Sigmoid colon (tissue), 7 donors: Measurements from ENCODE around the gene PADI2. TPM values are rescaled to one million over a fixed set of nuclear protein-coding genes. Genes with fewer than 3 reads are reported as not detected.
"Not testable (repeated sequence)": the region's sequence is repeated elsewhere in the genome, so short reads cannot be mapped to it uniquely, and the experiment has no call there.

ENCODE experiments used
- DNase-seq: peaks from one replicate; pipeline ENCODE4 v3.0.0-alpha.2; 2019
- H3K27ac ChIP-seq, 4 donors: fragments of 200-600 bp; sonication (generic); one replicate each; pipeline ENCODE4 v1.5.1; 2016 to 2019; ENCODE audit warnings: mild to moderate bottlenecking in 1 of 4
- H3K27me3 ChIP-seq, 3 donors: fragments of 200-600 bp; sonication (generic); one replicate each; pipeline ENCODE4 v1.5.1; 2019; ENCODE audit warnings: mild to moderate bottlenecking in 1 of 3
- H3K36me3 ChIP-seq, 4 donors: fragments of 200-600 bp; sonication (generic); one replicate each; pipeline ENCODE4 v1.5.1; 2016 to 2019
- H3K4me1 ChIP-seq, 4 donors: fragments of 200-600 bp; sonication (generic); one replicate each; pipeline ENCODE4 v1.5.1; 2017 to 2019
- H3K4me3 ChIP-seq, 4 donors: fragments of 200-600 bp; sonication (generic); one replicate each; pipeline ENCODE4 v1.5.1; 2017 to 2019; ENCODE audit warnings: mild to moderate bottlenecking in 2 of 4, moderate library complexity in 1 of 4
- H3K9me3 ChIP-seq, 4 donors: fragments of 200-600 bp in 3 of 4; sonication (generic) in 3 of 4; one replicate each; pipeline versions ENCODE4 v1.5.1 to v1.6.1; 2013 to 2019
- EP300 ChIP-seq, 4 donors: sonication (generic); formaldehyde crosslinking; IDR thresholded peaks; one replicate each; pipeline ENCODE4 v1.6.1; 2017; ENCODE audit warnings: antibody characterized with exemption in 4 of 4
- POLR2A ChIP-seq, 2 donors: fragments of 450-650 bp; IDR thresholded peaks; one replicate each; pipeline ENCODE4 v1.6.1; 2016; ENCODE audit warnings: antibody characterized with exemption in 2 of 2, mild to moderate bottlenecking in 2 of 2, moderate library complexity in 2 of 2
- POLR2AphosphoS5 ChIP-seq, 4 donors: sonication (generic); formaldehyde crosslinking; IDR thresholded peaks; one replicate each; pipeline ENCODE4 v1.6.1; 2017; ENCODE audit warnings: antibody characterized with exemption in 4 of 4
- WGBS, 2 donors: extraction: QIAGEN DNeasy Blood & Tissue Kit; methylation state at CpG; one replicate each; pipeline ENCODE4 v1.1.7; 2013; 5-methylcytosine and 5-hydroxymethylcytosine counted together
- intact Hi-C: fragments of 100-400 bp; cut with DNase I; formaldehyde crosslinking; loops from one replicate; pipeline ENCODE4 v1.15.1; 2023
- polyA plus RNA-seq, 3 donors: library from polyadenylated mRNA; stranded (reverse); fragments of 200-250 nt; gene quantifications; one replicate each; pipeline ENCODE4 v1.2.3, GENCODE V29; 2013
- total RNA-seq, 4 donors: library from RNA; depleted of rRNA; stranded (reverse); fragments of >200 nt; gene quantifications; one replicate each; pipeline ENCODE4 v1.1.0, GENCODE V29; 2016
- TF ChIP-seq, protein P1 (sequence below), 4 experiments: fragments of 450-650 bp in 3 of 4; fragments of 200-600 bp in 1 of 4; IDR thresholded peaks; one replicate each; pipeline ENCODE4 v1.5.1; 2016 to 2019; ENCODE audit warnings: antibody characterized with exemption in 4 of 4, mild to moderate bottlenecking in 3 of 4, moderate library complexity in 2 of 4
- donor health status: healthy with polysubstance abuse.
- donor health status: Bipolar disorder and iron deficiency.
- donor health status: healthy.

PADI2 gene
- total and polyA plus RNA-seq, 7 donors, result 0.27 to 169 (median 1.1) TPM

DNA sequence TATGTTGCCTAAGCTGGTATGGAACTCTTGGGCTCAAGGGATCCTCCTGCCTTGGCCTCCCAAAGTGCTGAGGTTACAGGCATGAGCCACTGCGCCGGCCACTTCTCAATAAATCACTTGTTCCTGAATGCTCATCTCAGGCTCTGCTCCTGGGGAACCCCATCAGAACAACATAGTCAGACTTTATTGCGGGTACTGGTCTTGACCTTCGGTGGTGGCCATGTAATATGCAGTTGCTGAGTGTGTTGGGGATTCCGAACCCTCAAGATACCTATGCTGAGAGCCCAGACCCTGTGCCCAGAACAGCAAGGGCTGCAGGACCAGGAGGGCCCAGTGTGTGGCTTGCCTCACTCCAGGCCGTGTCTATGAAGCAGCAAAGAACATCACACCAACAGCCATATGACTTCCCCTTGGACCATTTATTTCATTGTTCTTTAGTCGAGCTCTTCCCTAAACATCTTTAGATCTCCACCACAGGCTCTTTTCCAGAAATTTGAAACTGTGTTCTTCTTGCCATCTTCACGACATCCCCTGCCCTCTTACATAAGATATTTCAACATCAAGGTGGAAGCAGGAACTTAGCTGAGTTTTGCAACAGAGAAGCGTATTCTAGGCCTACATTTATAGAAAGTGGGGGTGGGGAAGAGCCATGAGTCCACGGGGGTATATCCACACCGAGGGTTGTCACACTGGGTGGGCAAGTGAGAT lies 52.7 kb downstream of the PADI2 start:
- H3K36me3 ChIP-seq, result no peaks in the 10 kb centered on the region
- intact Hi-C loops, result no loop called here
- no peak overlapping the region for H3K4me3 ChIP-seq
- peaks cover 0 to 13% (median 0%) of the 10 kb centered on the region in 4 donors for H3K4me1 ChIP-seq
- no peak overlapping the region for H3K27ac ChIP-seq
- H3K9me3 ChIP-seq, result peaks cover 0 to 6% (median 4%) of the 10 kb centered on the region in 4 donors
- DNase-seq, result no peak
- no peak for TF ChIP-seq POLR2A (IDR thresholded peaks at IDR 0.05)
- no peaks in the 10 kb centered on the region for H3K27me3 ChIP-seq
- WGBS, 2 donors, result 78 to 87% methylated on average over 11 of the region's 11 CpGs

DNA sequence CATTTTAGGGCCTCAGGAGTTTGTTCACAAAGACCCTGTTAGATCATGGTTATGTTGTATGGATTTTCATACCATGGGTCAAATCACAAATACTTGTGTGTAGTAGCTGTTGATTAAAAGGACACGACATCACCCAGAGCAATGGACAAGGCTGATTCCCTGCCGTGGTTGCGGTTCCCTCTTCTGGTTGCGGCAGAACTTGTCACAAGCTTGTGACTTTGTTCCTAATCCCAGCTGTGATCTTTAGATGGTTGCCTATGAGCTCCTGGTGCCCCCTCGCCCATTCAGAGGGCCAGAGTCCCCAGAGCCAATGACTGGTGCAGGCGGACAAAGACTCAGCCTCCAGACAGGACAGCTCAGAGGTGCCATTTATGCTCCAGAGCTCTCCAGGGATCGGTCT lies 53.6 kb downstream of the PADI2 start:
- Histone ChIP-seq H3K36me3 (no peaks in the 10 kb centered on the region), H3K9me3 (peaks cover 0 to 6% (median 4%) of the 10 kb centered on the region in 4 donors), H3K27me3 (no peaks in the 10 kb centered on the region), H3K4me1 (peaks cover 0 to 13% (median 0%) of the 10 kb centered on the region in 4 donors), H3K27ac (no peak overlapping the region), H3K4me3 (no peak overlapping the region)
- intact Hi-C loops, result no loop called here
- TF ChIP-seq POLR2A (IDR thresholded peaks at IDR 0.05), result no peak
- WGBS, 2 donors, result 80 to 86% methylated on average over 7 of the region's 7 CpGs
- DNase-seq, result no peak

DNA sequence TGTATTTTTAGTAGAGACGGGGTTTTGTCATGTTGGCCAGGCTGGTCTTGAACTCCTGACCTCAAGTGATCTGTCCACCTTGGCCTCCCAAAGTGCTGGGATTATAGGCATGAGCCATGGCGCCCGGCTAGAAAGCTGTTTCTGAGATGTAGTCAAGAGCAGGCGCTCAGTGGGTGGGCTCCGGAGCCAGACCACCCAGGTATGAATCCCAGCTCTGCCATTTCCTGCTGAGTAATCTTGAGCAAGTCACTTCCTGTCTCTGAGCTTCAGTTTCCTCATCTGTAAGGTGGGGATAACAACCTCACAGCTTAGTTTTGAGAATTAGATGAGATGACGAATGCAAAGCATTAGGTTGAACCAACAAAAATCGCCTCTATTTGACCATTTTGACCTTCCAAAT lies 56.5 kb downstream of the PADI2 start:
- DNase-seq, intact Hi-C loops, H3K36me3 ChIP-seq, H3K4me3 ChIP-seq, H3K27me3 ChIP-seq, H3K9me3 ChIP-seq: not testable (repeated sequence)
- peaks cover 0 to 13% (median 0%) of the 10 kb centered on the region in 4 donors for H3K4me1 ChIP-seq
- H3K27ac ChIP-seq, result peak overlapping the region in 2 of 4 donors; percentile 66
- WGBS, 2 donors, result 73 to 82% methylated on average over 7 of the region's 7 CpGs

DNA sequence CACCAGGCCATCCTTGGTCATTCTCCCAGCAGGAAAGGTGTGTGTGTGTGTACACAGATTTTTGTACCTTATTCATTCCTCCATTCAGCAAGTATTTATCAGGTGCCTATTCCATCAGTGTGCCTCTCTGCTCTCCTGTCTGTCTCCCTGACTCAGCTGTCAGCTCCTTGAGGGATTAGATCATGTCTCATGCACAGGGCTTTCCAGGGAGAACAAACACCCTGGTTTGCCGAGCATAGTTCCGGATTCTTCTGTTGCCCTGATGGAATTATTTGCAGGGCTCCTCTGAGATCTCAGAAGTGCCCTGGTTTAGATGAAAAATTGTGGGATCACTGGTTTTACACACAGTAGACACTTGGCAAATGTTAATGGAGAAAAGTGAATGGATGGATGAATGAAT lies 57.4 kb downstream of the PADI2 start:
- intact Hi-C loops, result no loop called here
- WGBS, 2 donors, result 83 to 93% methylated on average over 2 of the region's 2 CpGs
- H3K4me3 ChIP-seq, result no peak overlapping the region
- H3K27ac ChIP-seq, result no peak overlapping the region
- TF ChIP-seq, protein P1, sequence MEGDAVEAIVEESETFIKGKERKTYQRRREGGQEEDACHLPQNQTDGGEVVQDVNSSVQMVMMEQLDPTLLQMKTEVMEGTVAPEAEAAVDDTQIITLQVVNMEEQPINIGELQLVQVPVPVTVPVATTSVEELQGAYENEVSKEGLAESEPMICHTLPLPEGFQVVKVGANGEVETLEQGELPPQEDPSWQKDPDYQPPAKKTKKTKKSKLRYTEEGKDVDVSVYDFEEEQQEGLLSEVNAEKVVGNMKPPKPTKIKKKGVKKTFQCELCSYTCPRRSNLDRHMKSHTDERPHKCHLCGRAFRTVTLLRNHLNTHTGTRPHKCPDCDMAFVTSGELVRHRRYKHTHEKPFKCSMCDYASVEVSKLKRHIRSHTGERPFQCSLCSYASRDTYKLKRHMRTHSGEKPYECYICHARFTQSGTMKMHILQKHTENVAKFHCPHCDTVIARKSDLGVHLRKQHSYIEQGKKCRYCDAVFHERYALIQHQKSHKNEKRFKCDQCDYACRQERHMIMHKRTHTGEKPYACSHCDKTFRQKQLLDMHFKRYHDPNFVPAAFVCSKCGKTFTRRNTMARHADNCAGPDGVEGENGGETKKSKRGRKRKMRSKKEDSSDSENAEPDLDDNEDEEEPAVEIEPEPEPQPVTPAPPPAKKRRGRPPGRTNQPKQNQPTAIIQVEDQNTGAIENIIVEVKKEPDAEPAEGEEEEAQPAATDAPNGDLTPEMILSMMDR (IDR thresholded peaks at IDR 0.05), result no peak
- TF ChIP-seq POLR2AphosphoS5 (IDR thresholded peaks at IDR 0.05), result no peak
- no peak for TF ChIP-seq POLR2A (IDR thresholded peaks at IDR 0.05)
- no peak for TF ChIP-seq EP300 (IDR thresholded peaks at IDR 0.05)
- peaks cover 0 to 13% (median 0%) of the 10 kb centered on the region in 4 donors for H3K4me1 ChIP-seq
- H3K27me3 ChIP-seq, result no peaks in the 10 kb centered on the region
- DNase-seq, result no peak
- no peaks in the 10 kb centered on the region for H3K36me3 ChIP-seq
- peaks cover 0 to 6% (median 4%) of the 10 kb centered on the region in 4 donors for H3K9me3 ChIP-seq

DNA sequence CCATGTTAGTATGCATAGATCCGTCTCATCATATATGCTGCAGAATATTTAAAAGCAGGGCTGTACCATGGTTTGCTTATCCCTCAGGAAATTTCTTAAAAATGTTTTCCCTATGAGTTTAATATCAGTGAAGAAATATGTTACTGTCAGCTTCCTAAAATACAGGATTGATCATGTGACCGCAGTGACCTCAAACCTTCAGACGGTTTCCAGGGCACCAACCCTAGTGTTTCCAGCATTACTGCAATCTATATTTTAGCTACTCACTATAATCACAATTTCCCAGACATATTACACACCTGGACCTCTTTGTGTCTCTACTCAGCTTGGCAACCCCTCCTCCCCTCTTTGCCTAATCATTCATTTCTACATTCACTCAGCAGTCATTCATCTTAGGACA lies 57.8 kb downstream of the PADI2 start:
- no peaks in the 10 kb centered on the region for H3K27me3 ChIP-seq
- no peaks in the 10 kb centered on the region for H3K36me3 ChIP-seq
- peaks cover 0 to 13% (median 0%) of the 10 kb centered on the region in 4 donors for H3K4me1 ChIP-seq
- no peak overlapping the region for H3K4me3 ChIP-seq
- no peak overlapping the region for H3K27ac ChIP-seq
- DNase-seq, result no peak
- intact Hi-C loops, result no loop called here
- peaks cover 0 to 6% (median 4%) of the 10 kb centered on the region in 4 donors for H3K9me3 ChIP-seq
- TF ChIP-seq POLR2AphosphoS5 (IDR thresholded peaks at IDR 0.05), result no peak
- 81 to 82% methylated on average over 3 of the region's 3 CpGs for WGBS, 2 donors

DNA sequence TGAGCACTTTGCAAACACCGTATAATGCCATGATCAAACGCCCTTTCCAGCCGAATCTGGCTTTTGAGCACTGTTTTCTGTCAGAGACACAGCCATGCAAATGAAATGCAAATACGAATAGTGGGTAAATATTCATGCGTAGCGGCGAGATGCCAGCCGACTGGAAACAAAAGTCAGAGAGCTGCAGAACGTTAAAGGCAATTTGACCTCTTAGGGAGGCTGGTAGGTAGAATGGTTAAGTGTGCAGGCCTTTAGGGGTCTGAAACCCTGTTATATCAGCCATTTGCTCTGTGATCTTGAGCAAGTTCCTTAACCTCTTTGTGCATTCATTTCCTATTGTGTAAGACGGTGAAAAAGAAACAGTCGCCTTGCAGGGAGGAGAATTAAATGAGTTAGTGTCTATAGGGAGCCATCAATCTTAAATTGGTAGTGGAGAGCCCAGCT lies 58.9 kb downstream of the PADI2 start:
- H3K4me1 ChIP-seq, result peaks cover 0 to 13% (median 0%) of the 10 kb centered on the region in 4 donors
- peaks cover 0 to 4% (median 3%) of the 10 kb centered on the region in 4 donors for H3K9me3 ChIP-seq
- intact Hi-C loops, result no loop called here
- H3K4me3 ChIP-seq, result no peak overlapping the region
- DNase-seq, result no peak
- no peaks in the 10 kb centered on the region for H3K36me3 ChIP-seq
- no peak for TF ChIP-seq POLR2AphosphoS5 (IDR thresholded peaks at IDR 0.05)
- no peak for TF ChIP-seq POLR2A (IDR thresholded peaks at IDR 0.05)
- TF ChIP-seq, protein P1 (IDR thresholded peaks at IDR 0.05), result no peak
- TF ChIP-seq EP300 (IDR thresholded peaks at IDR 0.05), result no peak
- H3K27me3 ChIP-seq, result no peaks in the 10 kb centered on the region
- H3K27ac ChIP-seq, result no peak overlapping the region
- 60 to 62% methylated on average over 11 of the region's 11 CpGs for WGBS, 2 donors
